Putamen (tissue), 1 donor: Measurements from ENCODE around the gene PTPRD.

Experiments used
- DNase-seq: peaks from one replicate; pipeline ENCODE4 v3.0.0-alpha.2; 2016; ENCODE audit warnings: low spot score

PTPRD gene

GRCh38 chr9:8585036-8585435 is 2027.8 kb downstream of the PTPRD start:
- DNase-seq, result no peak

DNA sequence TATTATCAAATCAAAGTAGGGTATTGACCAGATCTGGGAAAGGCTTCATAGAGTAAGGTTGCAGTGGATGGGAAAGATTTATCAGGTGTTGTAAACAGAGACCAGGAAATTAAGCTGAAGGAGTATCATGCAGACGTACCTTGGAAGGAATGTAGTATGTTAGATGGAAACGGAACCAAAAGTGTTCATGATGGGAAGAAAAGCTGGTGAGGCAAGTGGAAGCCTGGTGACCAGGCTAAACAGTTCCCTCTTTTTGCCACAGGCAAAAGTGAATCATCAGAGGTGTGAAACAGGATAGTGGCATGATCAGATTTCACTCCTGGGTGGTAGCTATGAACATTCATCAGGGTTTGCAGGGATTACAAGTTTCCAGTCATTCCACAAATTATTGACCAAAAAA is 2033.1 kb downstream of the PTPRD start:
- DNase-seq, result no peak

DNA sequence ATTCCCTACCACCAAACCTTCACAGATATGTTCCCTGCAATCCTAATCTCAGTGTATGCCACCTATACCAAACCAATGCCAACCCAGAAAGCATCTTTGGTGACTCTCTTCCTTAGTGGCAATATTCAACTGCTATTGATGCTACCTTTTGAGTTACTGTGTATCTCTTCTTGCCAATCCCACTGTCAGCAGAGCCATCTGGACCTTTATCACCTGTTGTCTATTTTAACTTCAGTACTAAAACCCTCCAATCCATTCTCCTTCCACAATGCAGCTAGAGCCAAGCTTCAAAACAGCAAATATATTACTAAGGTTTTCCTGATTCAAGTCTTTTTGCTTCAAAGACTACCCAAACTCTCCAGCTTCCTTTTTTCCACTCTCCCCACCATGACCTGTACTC is 2036.1 kb downstream of the PTPRD start:
- no peak for DNase-seq

DNA sequence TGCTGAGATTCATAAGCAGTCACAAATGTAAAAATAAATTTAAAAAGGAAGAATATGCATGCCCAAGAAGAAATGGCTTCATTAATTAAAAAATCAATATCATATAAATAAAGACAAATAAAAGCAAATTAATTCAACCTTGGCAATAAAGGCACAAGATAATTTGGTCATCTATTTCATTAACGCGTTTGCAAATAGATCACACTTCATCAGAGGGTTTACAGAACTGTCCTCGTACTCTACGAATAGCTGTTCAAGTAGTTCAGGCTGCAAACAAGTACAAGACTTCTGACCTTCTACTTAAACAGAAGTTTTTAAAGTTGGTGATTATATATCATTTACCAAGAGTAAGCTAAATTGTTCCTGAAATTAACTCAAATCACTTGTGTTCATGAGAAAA is 2038.0 kb downstream of the PTPRD start:
- DNase-seq, result no peak

- DNase-seq, result no peak
Measured at GRCh38 chr9:8572209-8572608, 2040.6 kb downstream of the PTPRD start.

DNA sequence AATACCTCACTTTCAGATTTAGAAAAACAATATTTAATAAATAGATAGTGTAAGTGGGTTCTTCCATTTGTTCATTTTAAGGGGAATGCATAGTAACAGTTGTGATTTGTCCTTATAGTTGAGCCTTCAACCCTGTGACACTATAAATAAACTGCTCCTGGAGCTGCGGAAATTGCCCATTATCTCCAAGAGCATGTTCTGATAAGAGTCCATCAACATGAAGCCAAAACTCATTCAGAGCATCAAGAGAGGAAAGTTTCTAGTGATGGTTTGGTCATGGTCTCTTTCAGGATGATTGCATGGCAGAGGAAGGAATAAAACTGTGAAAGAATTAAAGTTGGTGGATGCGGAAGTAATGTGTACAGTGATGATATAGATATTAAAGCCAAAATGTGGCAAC is 2041.2 kb downstream of the PTPRD start:
- DNase-seq, result no peak

- no peak for DNase-seq
Measured at GRCh38 chr9:8570776-8571175, 2042.0 kb downstream of the PTPRD start.

DNA sequence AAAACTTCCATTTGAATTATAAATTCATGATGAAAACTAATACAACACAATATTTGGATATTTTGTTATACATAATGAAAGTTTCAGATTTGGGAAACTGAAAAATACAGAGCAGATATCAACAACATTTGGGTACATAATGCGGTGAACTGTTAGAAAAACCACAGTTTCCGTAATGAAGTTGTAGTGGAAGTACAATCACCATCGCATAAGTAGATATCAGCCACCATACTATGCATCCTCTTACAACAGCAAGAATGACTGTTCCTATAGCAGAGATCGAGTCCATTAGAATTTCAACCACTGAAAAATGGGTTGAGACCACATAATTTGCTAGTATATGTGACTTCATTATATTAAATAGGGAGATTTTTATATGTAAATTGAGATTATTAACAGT is 2043.0 kb downstream of the PTPRD start:
- DNase-seq, result no peak

DNA sequence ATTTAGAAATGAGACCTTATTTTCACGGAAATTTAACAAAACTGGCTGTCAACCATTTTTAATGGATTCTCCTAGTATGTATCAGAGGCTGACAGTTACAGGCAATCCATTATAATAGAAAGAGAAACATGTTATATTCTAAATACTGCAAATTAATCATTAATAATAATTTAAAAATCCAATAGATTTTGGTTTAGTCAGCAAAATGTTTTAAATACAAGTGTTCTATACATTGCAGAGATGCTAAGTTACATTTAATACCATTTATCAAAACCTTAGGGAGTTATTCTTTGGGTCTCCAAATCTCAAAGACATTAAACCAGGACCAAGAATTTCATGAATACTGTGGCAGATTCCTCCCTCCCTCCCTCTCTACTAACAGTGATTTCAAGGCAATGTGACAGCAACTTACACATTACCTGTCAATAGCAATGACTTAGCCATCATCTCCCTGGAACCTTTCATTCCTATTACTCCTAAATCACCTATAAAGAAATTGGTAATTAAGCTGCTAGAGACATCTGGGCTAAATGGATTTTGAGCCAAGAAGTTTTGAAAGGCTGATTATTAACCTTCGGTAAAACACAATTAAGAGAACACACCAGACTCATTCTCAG is 2044.7 kb downstream of the PTPRD start:
- no peak for DNase-seq

DNA sequence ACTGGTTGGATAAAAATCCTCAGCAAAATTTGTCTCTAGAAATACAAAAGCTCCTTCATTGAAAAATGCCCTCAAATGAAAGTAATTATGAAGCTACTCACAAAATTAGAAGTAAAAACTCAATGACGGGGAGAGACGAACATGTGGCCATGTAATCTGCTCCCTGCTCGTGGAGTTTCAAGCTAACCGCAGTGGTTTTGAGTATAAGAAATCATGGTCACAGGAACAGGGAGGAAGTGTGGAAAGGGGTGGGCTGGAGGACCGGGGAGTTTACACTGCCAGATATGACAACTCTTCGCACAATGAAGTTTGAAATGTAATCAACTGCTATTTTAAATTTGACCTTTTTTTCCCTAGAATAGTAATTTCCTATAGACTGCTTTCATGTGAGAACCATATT is 2047.8 kb downstream of the PTPRD start:
- no peak for DNase-seq

DNA sequence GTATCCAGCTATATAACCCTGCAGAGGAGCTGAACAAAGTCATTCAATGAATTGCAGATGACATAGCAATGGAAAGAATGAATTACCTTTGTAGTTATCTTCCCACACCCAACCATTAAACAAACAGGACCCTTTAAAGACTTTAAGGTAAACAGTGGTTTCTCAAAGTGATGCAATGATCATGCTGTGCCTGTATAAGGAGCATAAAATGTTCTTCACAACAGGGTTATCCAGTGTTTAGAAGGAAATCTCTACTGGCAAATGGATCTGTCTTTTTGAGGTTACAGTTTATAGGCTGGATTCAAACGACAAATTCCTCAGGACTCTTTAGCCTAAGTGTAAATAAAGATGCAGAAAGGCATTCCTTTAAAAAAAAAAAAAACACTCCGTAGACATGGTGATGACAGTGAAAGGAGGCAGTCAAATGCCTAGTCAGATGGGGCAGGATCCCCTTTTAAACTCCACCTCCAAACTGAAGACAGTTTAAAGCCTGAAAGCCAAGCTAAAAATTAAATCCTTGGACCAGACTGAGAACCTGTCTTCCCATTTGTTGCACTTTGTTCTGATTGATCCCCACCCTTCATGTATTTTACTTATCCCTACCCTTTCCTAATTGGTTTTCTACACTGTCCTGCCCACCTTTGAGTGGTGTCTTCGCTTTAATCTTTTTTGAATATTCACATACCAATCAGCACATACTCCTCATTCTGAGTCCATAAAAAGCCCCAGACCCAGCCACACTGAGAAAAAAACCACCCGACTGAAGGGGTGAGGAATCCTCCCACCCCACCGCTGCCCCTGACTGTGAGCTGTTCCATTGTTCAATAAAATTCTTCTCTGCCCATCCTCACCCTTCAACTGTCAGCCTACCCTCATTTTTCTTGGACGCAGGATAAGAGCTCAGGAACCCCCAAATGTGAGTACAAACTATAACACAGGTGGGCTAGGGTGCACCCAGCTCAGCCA is 2052.0 kb downstream of the PTPRD start:
- no peak for DNase-seq

DNA sequence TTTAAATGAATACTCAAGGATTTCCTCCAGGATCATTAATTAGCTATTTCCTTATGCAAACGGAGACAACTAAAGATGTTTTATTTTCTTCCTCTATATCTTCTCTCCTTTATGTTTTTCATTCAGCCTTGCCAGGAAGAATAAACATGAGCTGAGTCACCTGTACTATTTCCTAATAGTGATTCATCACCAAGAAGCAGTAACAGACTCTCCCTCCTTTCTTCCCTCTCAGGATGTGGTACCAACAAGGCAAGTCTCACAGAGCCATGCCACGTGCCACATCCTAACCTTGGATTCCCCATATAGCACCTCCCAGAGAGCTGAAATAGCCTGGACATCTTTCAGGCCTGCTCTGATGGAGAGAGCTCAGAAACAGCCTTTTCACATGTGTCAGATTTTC is 2054.6 kb downstream of the PTPRD start:
- DNase-seq, result no peak

GRCh38 chr9:8555762-8556500 is 2056.9 kb downstream of the PTPRD start:
- DNase-seq, result no peak

DNA sequence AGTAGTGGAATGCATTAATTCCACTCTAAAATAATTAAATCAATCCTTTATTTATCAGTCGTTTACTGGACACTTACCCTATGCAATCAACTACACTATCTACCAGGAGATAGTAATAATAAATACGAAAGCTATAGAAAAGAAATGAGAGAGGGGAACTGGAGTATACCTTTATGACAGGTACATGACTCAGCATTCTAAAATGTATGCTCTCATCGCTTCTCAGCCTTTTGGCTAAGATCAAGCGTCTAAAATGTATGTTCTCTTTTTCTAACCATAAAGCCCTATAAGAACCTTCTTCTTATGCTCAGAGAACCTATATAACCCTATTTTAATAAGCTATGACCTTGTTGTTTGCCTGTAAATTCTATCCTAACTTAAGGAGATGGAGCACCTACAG is 2059.4 kb downstream of the PTPRD start:
- DNase-seq, result no peak

- DNase-seq, result peak; percentile 87
Measured at GRCh38 chr9:8552732-8553131, 2060.1 kb downstream of the PTPRD start.

DNA sequence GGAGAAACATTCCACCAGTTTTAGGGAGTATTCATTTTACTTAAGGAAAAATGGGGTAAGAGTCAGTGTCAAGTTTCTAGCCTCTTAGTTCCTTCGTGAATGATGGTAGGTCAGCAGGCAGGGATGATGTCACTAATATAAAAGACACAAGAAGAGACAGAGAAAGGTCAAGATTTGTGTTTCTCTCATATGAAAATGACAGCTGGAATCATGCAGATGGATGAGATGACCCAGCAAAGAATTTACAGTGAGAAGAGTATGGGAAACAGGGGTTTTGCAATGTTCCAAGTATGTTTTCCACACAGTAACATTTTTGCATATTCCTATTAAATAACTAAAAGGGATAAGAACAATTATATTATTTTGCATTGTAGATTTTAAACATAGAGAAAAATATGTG is 2063.6 kb downstream of the PTPRD start:
- no peak for DNase-seq

DNA sequence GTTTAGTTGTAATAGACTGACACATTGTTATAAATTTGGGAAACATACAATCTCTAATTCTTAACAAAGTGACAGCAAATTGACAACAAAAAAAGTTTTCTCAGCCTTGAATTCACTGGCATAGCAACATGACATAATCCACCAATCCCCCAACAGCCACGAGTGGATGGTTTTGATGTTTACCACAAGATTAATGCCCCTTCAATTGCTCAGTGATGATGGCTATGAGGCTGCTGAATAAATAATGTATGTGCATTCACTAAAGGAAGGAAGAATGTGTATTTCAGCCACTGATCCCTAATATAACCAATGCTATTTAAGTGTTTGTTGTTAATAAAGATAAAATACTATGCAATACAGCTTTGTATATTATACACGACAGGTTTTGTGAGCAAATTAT is 2069.6 kb downstream of the PTPRD start:
- DNase-seq, result no peak

DNA sequence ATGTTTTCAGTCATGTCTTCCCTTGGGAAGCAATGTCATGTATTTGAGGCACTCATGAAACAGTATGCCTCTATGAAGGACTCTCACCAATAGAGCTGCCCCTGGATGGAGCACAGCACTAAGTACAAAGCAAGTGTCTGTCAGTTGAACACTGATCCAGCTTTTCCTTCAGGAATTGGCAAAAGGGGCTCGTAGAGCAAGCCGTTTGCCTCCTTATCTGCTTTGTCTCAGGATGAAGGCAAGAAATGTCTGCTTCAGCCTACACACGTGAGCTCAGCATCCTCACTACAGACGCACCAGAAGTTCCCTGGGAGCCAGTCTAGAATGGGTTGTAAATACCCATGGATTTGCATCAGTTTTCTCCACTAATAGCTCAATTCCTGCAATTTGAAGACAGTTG is 2070.3 kb downstream of the PTPRD start:
- DNase-seq, result no peak

DNA sequence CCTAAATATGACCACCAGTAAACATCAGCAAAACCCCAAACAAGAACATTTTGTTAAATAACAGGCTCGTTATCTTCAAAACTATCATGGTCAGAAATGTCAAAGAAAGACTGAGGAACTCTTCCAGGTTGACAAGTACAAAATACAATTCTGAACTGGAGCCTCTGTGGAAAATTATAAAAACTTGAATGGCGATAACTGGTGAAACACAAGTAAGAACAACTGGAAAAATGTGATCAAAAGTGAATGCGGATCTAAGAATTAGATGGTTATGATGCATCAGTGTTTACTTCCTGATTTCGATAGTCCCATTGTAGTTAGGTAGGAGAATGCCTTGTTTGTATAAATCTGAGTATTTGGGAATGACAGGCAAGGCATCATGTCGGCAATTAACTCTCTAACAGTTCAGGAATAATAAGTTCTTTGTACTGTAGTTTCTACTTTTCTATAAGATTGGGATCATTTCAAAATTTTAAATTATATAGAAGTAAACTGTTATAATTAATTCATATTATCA is 2073.1 kb downstream of the PTPRD start:
- no peak for DNase-seq

- no peak for DNase-seq
Measured at GRCh38 chr9:8536845-8537244, 2076.0 kb downstream of the PTPRD start.

DNA sequence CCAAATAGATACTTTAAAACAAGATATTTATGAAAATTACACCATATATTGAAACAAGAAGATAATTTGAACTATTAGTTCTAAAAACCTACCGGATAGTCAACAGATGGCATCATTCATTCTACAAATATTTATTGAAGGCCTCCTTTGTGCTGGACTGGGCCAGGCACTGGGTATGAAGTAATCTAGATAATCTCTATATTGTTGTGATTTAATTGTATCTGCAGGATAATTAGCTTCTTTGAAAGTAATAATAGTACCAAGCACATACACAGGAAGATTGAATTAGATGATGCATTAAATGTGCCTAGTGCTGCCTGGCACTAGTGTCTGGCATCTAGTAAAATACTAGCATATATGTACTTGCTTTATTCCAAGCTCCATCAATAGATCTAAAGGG is 2078.0 kb downstream of the PTPRD start:
- no peak for DNase-seq

DNA sequence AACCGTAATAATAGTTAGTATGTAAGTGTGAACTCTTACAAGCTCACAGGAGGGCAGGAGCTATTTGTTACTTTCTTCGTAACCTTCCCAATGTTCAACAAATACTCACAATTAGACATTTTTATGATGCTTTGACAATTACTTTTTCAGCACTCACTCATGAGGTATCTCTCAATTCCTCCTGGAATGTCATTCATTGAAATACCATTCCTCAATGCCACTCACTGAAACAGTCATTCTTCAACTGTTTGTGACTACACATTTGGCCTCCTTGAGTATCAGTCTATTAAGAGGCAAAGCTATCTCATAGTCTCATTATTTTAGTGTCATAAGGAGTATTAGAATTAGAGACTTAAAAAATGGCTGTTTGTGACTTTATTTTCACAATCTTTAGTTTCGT is 2079.1 kb downstream of the PTPRD start:
- no peak for DNase-seq
